ENCODE results near the gene ALK.

GRCh38 chr2:29504746-29505145 lies 416.6 kb downstream of the ALK start:
- TF ChIP-seq CTCF (IDR thresholded peaks at IDR 0.05), result no peak
- no peak for TF ChIP-seq POLR2A (IDR thresholded peaks at IDR 0.05)

All from thyroid gland (tissue), 4 donors.